ENCODE measurements around the gene LMAN2. TPM values are rescaled to one million over a fixed set of nuclear protein-coding genes. Genes with fewer than 3 reads are reported as not detected.

The LMAN2 gene
- polyA plus RNA-seq, 1 donor (not counting 4 experiments of a cell fraction or from before 2014, with no cell fraction given), result 105 TPM

DNA sequence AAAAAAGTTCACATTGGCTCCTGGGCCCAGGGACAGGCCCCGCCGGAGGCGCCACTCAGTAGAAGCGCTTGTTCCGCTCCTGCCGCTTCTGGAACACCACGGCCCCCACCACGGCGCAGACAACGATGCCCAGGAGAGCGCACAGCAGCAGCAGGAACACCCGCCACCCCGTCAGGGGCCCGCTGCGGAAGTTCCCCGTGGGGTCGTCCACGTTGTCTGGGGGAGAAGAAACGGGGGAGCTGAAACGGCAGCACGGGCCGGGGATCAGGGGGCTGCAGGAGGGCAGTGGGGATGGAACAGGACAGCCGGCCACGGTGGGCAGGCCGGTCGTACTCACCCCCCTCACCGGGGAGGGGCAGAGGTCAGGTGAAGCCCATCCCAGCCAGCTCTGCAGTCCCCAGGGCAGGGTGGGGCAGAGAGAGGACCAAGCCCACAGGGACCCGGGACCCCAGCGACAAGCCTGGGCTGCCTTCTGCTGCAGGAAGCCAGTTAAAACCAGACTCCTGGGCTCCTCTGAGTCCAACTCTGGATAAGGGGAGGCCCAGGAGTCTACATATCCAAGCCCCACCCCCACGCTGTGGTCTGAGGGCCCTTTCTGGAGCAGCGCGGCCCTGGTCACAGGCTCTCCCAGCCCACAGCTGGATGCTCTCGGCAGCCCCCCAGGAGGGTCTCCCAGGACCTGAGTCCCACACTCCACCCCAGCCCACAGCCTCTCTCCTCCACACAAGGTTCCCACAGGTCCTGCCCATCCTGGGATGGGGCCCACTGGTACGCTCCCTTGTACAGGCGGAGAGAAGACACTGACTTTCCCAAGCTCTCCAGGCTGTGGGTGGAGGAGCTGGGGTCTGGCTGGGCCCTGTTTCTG, 19.2 kb downstream of the LMAN2 start:
- dilution Hi-C loops (cut with MboI; ENCODE audit: extremely low pct_ligation_motif_present, low sequenced_read_pairs), result no loop called here
- Histone ChIP-seq H3K9me3 (ENCODE audit: control insufficient read depth, low read depth, low read length) (no peaks in the 10 kb centered on the region), H3K9ac (ENCODE audit: control insufficient read depth, extremely low read depth, insufficient read depth, low read length) (no peak overlapping the region), H2AFZ (ENCODE audit: control insufficient read depth, low read length) (no peak overlapping the region), H3K79me2 (ENCODE audit: control insufficient read depth, insufficient read depth, low read length) (no peaks in the 10 kb centered on the region), H3K27ac (ENCODE audit: control insufficient read depth, insufficient read depth, low read length) (no peak overlapping the region), H3K9me1 (ENCODE audit: control insufficient read depth, extremely low read depth, insufficient read depth, low read length) (no peaks in the 10 kb centered on the region), H3K4me3 (ENCODE audit: control insufficient read depth in 2 of 3, extremely low read depth in 1 of 3, insufficient read depth in 2 of 3, low read depth in 1 of 3, low read length in 3 of 3) (no peak overlapping the region), H3K36me3 (ENCODE audit: control insufficient read depth in 2 of 2, extremely low read depth in 1 of 2, insufficient read depth in 2 of 2, low read length in 2 of 2) (peaks cover 36 to 54% of the 10 kb centered on the region in 2 experiments), H3K27me3 (ENCODE audit: control insufficient read depth, extremely low read depth, insufficient read depth, low read length) (no peaks in the 10 kb centered on the region), H3K4me2 (ENCODE audit: control insufficient read depth, extremely low read depth, insufficient read depth, low read depth, low read length) (no peak overlapping the region), H3K4me1 (ENCODE audit: control insufficient read depth, extremely low read depth, insufficient read depth, low read length) (peaks cover 5% of the 10 kb centered on the region), H4K20me1 (ENCODE audit: control insufficient read depth, extremely low read depth, insufficient read depth, low read length) (no peaks in the 10 kb centered on the region)
- DNase-seq (ENCODE audit: low read depth, low spot score) (no peak), FAIRE-seq (no peak)
- TF ChIP-seq EZH2 (IDR thresholded peaks at IDR 0.05; ENCODE audit: low read length) (no peak), CTCF (optimal IDR thresholded peaks at IDR 0.05 in 1 of 3, IDR thresholded peaks at IDR 0.05 in 1 of 3, conservative IDR thresholded peaks at IDR 0.05 in 1 of 3; ENCODE audit: extremely low read depth in 1 of 3, insufficient read depth in 2 of 3, low read length in 3 of 3) (no peak)

- DNase-seq (ENCODE audit: low read depth, low spot score) (no peak), FAIRE-seq (no peak)
- Histone ChIP-seq H3K27ac (ENCODE audit: control insufficient read depth, insufficient read depth, low read length) (no peak overlapping the region), H3K4me2 (ENCODE audit: control insufficient read depth, extremely low read depth, insufficient read depth, low read depth, low read length) (no peak overlapping the region), H3K79me2 (ENCODE audit: control insufficient read depth, insufficient read depth, low read length) (no peaks in the 10 kb centered on the region), H3K9ac (ENCODE audit: control insufficient read depth, extremely low read depth, insufficient read depth, low read length) (no peak overlapping the region), H3K4me1 (ENCODE audit: control insufficient read depth, extremely low read depth, insufficient read depth, low read length) (peaks cover 7% of the 10 kb centered on the region), H3K9me1 (ENCODE audit: control insufficient read depth, extremely low read depth, insufficient read depth, low read length) (no peaks in the 10 kb centered on the region), H4K20me1 (ENCODE audit: control insufficient read depth, extremely low read depth, insufficient read depth, low read length) (no peaks in the 10 kb centered on the region), H2AFZ (ENCODE audit: control insufficient read depth, low read length) (no peak overlapping the region), H3K27me3 (ENCODE audit: control insufficient read depth, extremely low read depth, insufficient read depth, low read length) (no peaks in the 10 kb centered on the region), H3K36me3 (ENCODE audit: control insufficient read depth in 2 of 2, extremely low read depth in 1 of 2, insufficient read depth in 2 of 2, low read length in 2 of 2) (peaks cover 29 to 46% of the 10 kb centered on the region in 2 experiments), H3K9me3 (ENCODE audit: control insufficient read depth, low read depth, low read length) (no peaks in the 10 kb centered on the region), H3K4me3 (ENCODE audit: control insufficient read depth in 2 of 3, extremely low read depth in 1 of 3, insufficient read depth in 2 of 3, low read depth in 1 of 3, low read length in 3 of 3) (no peak overlapping the region)
- dilution Hi-C loops (cut with MboI; ENCODE audit: extremely low pct_ligation_motif_present, low sequenced_read_pairs), result no loop called here
- TF ChIP-seq CTCF (optimal IDR thresholded peaks at IDR 0.05 in 1 of 3, IDR thresholded peaks at IDR 0.05 in 1 of 3, conservative IDR thresholded peaks at IDR 0.05 in 1 of 3; ENCODE audit: extremely low read depth in 1 of 3, insufficient read depth in 2 of 3, low read length in 3 of 3) (no peak), EZH2 (IDR thresholded peaks at IDR 0.05; ENCODE audit: low read length) (no peak)
These were observed 20.3 kb downstream of the LMAN2 start for GRCh38 chr5:177330991-177331842.
